Measurements from ENCODE around the gene TMEM218. TPM values are rescaled to one million over a fixed set of nuclear protein-coding genes. Genes with fewer than 3 reads are reported as not detected.
"Not testable (repeated sequence)": the region's sequence is repeated elsewhere in the genome, so short reads cannot be mapped to it uniquely, and the experiment has no call there.

TMEM218 gene
- total RNA-seq, 1 experiment from 2014 or later: 14.3 TPM

GRCh38 chr11:125089481-125089880, 21.9 kb downstream of the TMEM218 start:
- WGBS (ENCODE audit: extremely low coverage, insufficient read length, low lambda C conversion rate): no CpG with 5 or more reads among the region's 31 CpGs
- H3K4me3 Mint-ChIP-seq; H3K27ac Mint-ChIP-seq; H3K79me2 ChIP-seq (ENCODE audit: insufficient read depth, low read length); H2AFZ ChIP-seq (ENCODE audit: low read length); H3K36me3 Mint-ChIP-seq (ENCODE audit: insufficient read depth in 1 of 3, low read depth in 3 of 3); H3K4ac ChIP-seq (ENCODE audit: low read depth, low read length); H2AK5ac ChIP-seq (ENCODE audit: insufficient read length, low read length); H2BK20ac ChIP-seq (ENCODE audit: low read depth, low read length, poor library complexity, severe bottlenecking); H2BK12ac ChIP-seq (ENCODE audit: insufficient read length, low read depth, low read length); H2BK5ac ChIP-seq (ENCODE audit: insufficient read length, low read length); H3K23me2 ChIP-seq (ENCODE audit: insufficient read length, low read depth, low read length, poor library complexity, severe bottlenecking); H4K5ac ChIP-seq (ENCODE audit: insufficient read length, low read depth, low read length); H3K4me2 ChIP-seq (ENCODE audit: insufficient read depth, insufficient read length, low read length); H3T11ph ChIP-seq (ENCODE audit: low read length); H3K9me3 Mint-ChIP-seq; H2BK15ac ChIP-seq (ENCODE audit: low read depth, low read length); H2BK120ac ChIP-seq (ENCODE audit: low read depth, low read length, poor library complexity, severe bottlenecking); H3K9ac ChIP-seq (ENCODE audit: extremely low read depth, insufficient read length, low read length); H3K18ac ChIP-seq (ENCODE audit: insufficient read length, low read depth, low read length); H4K8ac ChIP-seq (replicated peaks; ENCODE audit: insufficient read length, low read depth, low read length); H3K9me3 ChIP-seq (ENCODE audit: control insufficient read depth, low read depth, low read length); DNase-seq; H4K20me1 ChIP-seq (ENCODE audit: control insufficient read depth, insufficient read depth, insufficient read length); H3K27me3 Mint-ChIP-seq (ENCODE audit: low read depth); H3K79me1 ChIP-seq (ENCODE audit: insufficient read depth, low read depth, low read length, poor library complexity, severe bottlenecking); H3K14ac ChIP-seq (ENCODE audit: insufficient read depth, low read length); H3K56ac ChIP-seq (ENCODE audit: insufficient read length, low read depth, low read length); H3K4me1 ChIP-seq (ENCODE audit: insufficient read depth, low read length); H3K27ac ChIP-seq (ENCODE audit: insufficient read length, low read depth, low read length); H3K27me3 ChIP-seq (ENCODE audit: insufficient read depth, low read length); H3K23ac ChIP-seq (ENCODE audit: insufficient read length, low read depth, low read length); H4K91ac ChIP-seq (ENCODE audit: insufficient read length, low read depth, low read length): not testable (repeated sequence)
- peaks cover 19 to 20% of the 10 kb centered on the region in 2 experiments for H3K4me1 Mint-ChIP-seq

Data from H9 (cell line).